ENCODE results near the gene ZNF354C. TPM values are rescaled to one million over a fixed set of nuclear protein-coding genes. Genes with fewer than 3 reads are reported as not detected.

Gene ZNF354C
- total RNA-seq, 4 donors from 2014 or later = 5.9 to 38.7 (median 11.8) TPM

DNA sequence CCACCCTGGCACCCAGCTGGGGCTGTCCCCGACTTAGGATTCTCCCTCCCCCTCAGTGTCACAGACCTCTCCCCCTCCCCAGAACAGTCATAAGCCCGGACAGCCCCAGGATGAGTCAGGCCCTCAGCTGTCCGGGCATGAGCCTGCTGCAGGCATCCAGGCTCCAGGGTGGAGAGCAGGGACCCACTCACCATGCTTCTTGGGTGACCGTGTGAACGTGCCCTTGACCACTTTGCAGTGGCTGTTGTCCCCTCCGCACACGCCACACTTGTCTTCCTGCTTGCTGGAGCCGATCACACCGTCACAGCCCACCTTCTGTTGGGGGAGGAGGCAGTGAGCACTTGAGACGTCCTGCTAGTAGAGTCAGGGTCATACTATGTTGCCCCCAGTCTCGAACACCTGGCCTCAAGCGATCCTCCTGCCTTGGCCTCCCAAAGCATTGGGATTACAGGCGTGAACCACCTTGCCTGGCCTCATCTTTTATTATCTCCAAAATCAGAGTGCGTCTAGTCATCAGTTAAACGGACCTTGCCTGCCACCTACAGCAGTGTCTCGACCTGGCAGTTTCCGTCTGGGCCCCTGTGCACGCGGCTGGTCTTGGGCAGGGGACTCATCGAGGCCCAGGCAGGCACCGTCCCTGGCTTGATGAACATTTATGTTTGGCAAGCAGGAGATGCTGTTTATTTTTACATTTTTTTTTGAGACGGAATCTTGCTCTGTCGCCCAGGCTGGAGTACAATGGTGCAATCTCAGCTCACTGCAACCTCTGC is 72.6 kb downstream of the ZNF354C start:
- intact Hi-C loops (cut with DNase I; ENCODE audit: low total_unique reads) = no loop called here
- no peaks in the 10 kb centered on the region for H3K4me1 ChIP-seq
- TF ChIP-seq CTCF (IDR thresholded peaks at IDR 0.05) (no peak), POLR2A (IDR thresholded peaks at IDR 0.05) (no peak)

More for the DNA sequence above, 72.6 kb downstream of the ZNF354C start:
- no peak overlapping the region for H3K27ac ChIP-seq
- H3K27me3 ChIP-seq = no peaks in the 10 kb centered on the region
- no peak for DNase-seq
- no peaks in the 10 kb centered on the region for H3K36me3 ChIP-seq
- H3K9me3 ChIP-seq = no peaks in the 10 kb centered on the region
- no peak overlapping the region for H3K4me3 ChIP-seq

Other genes with a start within 250 kb of the ZNF354C start
- gene ZNF354B, start 200.4 kb upstream of the ZNF354C start, total RNA-seq = 10 to 100 TPM; 24.1 to 49.7 (median 28.3) TPM
- 1 to 10 TPM in 3 of 4 donors, under 1 TPM in 1; 0.26 to 8.4 (median 3.7) TPM for gene ZFP2, start 164.5 kb upstream of the ZNF354C start, total RNA-seq
- 10 to 100 TPM in 1 of 4 donors, 1 to 10 TPM in 2, under 1 TPM in 1; 0.59 to 11.8 (median 6.9) TPM for gene ZNF454, start 119.2 kb upstream of the ZNF354C start, total RNA-seq
- not detected for gene GRM6, start 65.1 kb upstream of the ZNF354C start, total RNA-seq
- 10 to 100 TPM in 1 of 4 donors, 1 to 10 TPM in 3; 6.9 to 11.8 (median 8.2) TPM for gene ZNF879, start 36.6 kb upstream of the ZNF354C start, total RNA-seq